Loucy (cell line): ENCODE results near the gene ITSN1.

Experiments
- H2AFZ ChIP-seq: fragments of 200-600 bp; sonication (generic); 2 replicates; pipeline ENCODE4 v1.6.0; 2016; ENCODE audit warnings: antibody characterized with exemption, mild to moderate bottlenecking, low read length, moderate library complexity
- H3F3A ChIP-seq: fragments of 200-600 bp; 2 replicates; pipeline ENCODE4 v1.6.0; 2016; ENCODE audit warnings: antibody characterized with exemption, low read depth, mild to moderate bottlenecking
- H3K27me3 ChIP-seq: fragments of 200-600 bp; sonication (generic); 2 replicates; pipeline ENCODE4 v1.6.1; 2014; ENCODE audit warnings: low read length, mild to moderate bottlenecking; ENCODE audit not compliant: insufficient read depth, poor library complexity, severe bottlenecking
- H3K36me3 ChIP-seq: fragments of 200-600 bp; sonication (generic); 2 replicates; pipeline ENCODE4 v1.6.1; 2016; ENCODE audit warnings: low read length; ENCODE audit not compliant: insufficient read depth
- H3K4me1 ChIP-seq: fragments of 200-600 bp; sonication (generic); 2 replicates; pipeline ENCODE4 v1.5.1; 2014; ENCODE audit warnings: low read length, mild to moderate bottlenecking; ENCODE audit not compliant: insufficient read depth, poor library complexity, severe bottlenecking
- H3K4me2 ChIP-seq: fragments of 200-600 bp; sonication (generic); 2 replicates; pipeline ENCODE4 v1.6.0; 2014; ENCODE audit warnings: antibody characterized with exemption, low read length, low read depth, mild to moderate bottlenecking; ENCODE audit not compliant: poor library complexity, severe bottlenecking
- H3K4me3 ChIP-seq: fragments of 200-600 bp; sonication (generic); 2 replicates; pipeline ENCODE4 v1.5.1; 2014; ENCODE audit warnings: low read length, mild to moderate bottlenecking, mixed read lengths; ENCODE audit not compliant: poor library complexity, severe bottlenecking
- H3K79me2 ChIP-seq: fragments of 200-600 bp; sonication (generic); 2 replicates; pipeline ENCODE4 v1.6.1; 2014; ENCODE audit warnings: low read length; ENCODE audit not compliant: insufficient read depth
- H3K9ac ChIP-seq: fragments of 200-600 bp; sonication (generic); 2 replicates; pipeline ENCODE4 v1.6.0; 2014; ENCODE audit warnings: mild to moderate bottlenecking, low read depth, low read length, moderate library complexity; ENCODE audit not compliant: poor library complexity, severe bottlenecking
- H3K9me2 ChIP-seq: fragments of 200-600 bp; sonication (generic); replicated peaks from 2 replicates; pipeline ENCODE4 v1.6.1; 2016; ENCODE audit warnings: low read depth, low read length, mixed read lengths
- H3K9me3 ChIP-seq: fragments of 200-600 bp; sonication (generic); 2 replicates; pipeline ENCODE4 v1.6.1; 2014; ENCODE audit warnings: mild to moderate bottlenecking, antibody characterized with exemption, low read length, low read depth; ENCODE audit not compliant: insufficient read depth
- H4K20me1 ChIP-seq: fragments of 200-600 bp; sonication (generic); 2 replicates; pipeline ENCODE4 v1.6.0; 2014; ENCODE audit warnings: antibody characterized with exemption, low read length, mild to moderate bottlenecking; ENCODE audit not compliant: insufficient read depth, poor library complexity, severe bottlenecking
- CTCF ChIP-seq: fragments of 200-600 bp; sonication (generic); conservative IDR thresholded peaks from 2 replicates; pipeline ENCODE4 v1.5.1; 2014; ENCODE audit warnings: mild to moderate bottlenecking, antibody characterized with exemption, low read length
- EZH2phosphoT487 ChIP-seq: fragments of 200-600 bp; IDR thresholded peaks from 2 replicates; pipeline ENCODE4 v1.6.1; 2018; ENCODE audit warnings: antibody characterized with exemption, mild to moderate bottlenecking, moderate library complexity, borderline replicate concordance

The ITSN1 gene

GRCh38 chr21:33881689-33882440 is 239.6 kb downstream of the ITSN1 start:
- no peaks in the 10 kb centered on the region for H3K36me3 ChIP-seq
- H3K4me3 ChIP-seq: no peak overlapping the region
- no peak for TF ChIP-seq CTCF
- no peak for TF ChIP-seq EZH2phosphoT487
- no peaks in the 10 kb centered on the region for H3F3A ChIP-seq
- H3K79me2 ChIP-seq: no peaks in the 10 kb centered on the region
- no peaks in the 10 kb centered on the region for H3K27me3 ChIP-seq
- no peak overlapping the region for H2AFZ ChIP-seq
- H3K9ac ChIP-seq: no peak overlapping the region
- no peaks in the 10 kb centered on the region for H3K9me3 ChIP-seq
- no peaks in the 10 kb centered on the region for H3K4me1 ChIP-seq
- no peak overlapping the region for H3K4me2 ChIP-seq
- H4K20me1 ChIP-seq: no peaks in the 10 kb centered on the region
- no peaks in the 10 kb centered on the region for H3K9me2 ChIP-seq

DNA sequence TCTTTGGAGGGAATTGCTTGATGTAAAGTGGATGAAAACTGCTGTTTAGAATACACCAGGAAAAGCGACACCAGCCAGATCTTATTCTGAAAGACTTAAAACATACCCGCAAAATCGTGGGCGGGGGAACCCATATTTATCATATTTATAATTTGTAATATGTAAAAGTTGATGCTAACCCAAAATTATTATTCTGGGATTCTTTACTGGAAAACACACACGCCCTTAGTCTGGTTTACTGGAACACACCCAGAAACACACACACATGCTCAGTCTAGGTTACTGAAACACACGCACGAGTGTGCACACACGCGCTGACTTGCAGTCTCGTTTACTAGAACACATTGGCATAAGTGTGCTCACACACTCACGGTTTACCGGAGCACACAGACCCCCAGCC is 240.8 kb downstream of the ITSN1 start:
- Histone ChIP-seq H3K4me3 (no peak overlapping the region), H3F3A (no peaks in the 10 kb centered on the region), H3K4me1 (no peaks in the 10 kb centered on the region), H3K79me2 (no peaks in the 10 kb centered on the region), H3K4me2 (no peak overlapping the region), H3K9me2 (no peaks in the 10 kb centered on the region), H3K9me3 (no peaks in the 10 kb centered on the region), H4K20me1 (no peaks in the 10 kb centered on the region), H3K27me3 (no peaks in the 10 kb centered on the region), H3K36me3 (no peaks in the 10 kb centered on the region), H2AFZ (no peak overlapping the region), H3K9ac (no peak overlapping the region)
- TF ChIP-seq CTCF: no peak
- no peak for TF ChIP-seq EZH2phosphoT487

DNA sequence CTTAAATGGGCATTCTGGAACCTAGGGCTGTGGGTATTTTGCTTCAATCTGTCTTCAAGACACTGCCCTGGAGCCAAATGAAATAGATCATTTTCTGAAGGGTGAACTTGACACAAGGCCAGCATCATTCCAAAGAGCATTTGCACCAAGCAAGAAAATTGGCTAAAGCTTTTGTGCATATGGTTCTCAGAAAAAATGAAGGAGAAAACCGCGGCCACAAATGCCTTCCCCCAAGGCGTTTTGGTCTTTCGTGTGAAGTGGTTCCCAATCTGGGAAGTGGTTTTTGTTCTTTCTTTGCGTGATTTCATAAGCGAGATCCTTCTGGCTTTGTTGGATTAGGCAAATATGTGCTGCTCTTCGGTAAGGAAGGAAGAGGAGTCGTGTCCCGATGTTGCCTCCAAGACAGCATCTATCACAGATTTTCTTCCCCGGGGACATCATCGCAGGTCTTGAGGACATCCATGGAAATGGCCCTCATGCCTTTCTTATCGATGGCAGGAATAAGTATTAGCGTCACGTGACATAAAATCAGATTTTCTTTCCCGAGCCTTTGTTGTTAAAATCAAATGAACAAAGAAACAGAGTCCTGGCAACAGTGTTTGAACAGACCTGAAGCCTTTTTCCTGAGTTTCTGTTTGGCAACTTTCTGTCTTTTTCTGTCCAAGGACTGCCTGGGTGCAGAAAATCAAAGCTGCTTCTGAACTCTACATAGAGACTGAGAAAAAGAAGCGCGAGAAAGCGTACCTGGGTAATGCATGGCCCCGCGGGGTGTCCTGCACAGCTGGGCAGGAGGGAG is 242.3 kb downstream of the ITSN1 start:
- H3K4me3 ChIP-seq: no peak overlapping the region
- H4K20me1 ChIP-seq: no peaks in the 10 kb centered on the region
- no peaks in the 10 kb centered on the region for H3K9me3 ChIP-seq
- no peak overlapping the region for H3K9ac ChIP-seq
- no peaks in the 10 kb centered on the region for H3K36me3 ChIP-seq
- H3K4me2 ChIP-seq: no peak overlapping the region
- no peak overlapping the region for H2AFZ ChIP-seq
- TF ChIP-seq CTCF: no peak
- TF ChIP-seq EZH2phosphoT487: no peak
- H3K9me2 ChIP-seq: no peaks in the 10 kb centered on the region
- no peaks in the 10 kb centered on the region for H3K79me2 ChIP-seq
- no peaks in the 10 kb centered on the region for H3F3A ChIP-seq
- H3K27me3 ChIP-seq: no peaks in the 10 kb centered on the region
- no peaks in the 10 kb centered on the region for H3K4me1 ChIP-seq
